K562 (cell line): ENCODE results near the gene FMN1. TPM values are rescaled to one million over a fixed set of nuclear protein-coding genes. Genes with fewer than 3 reads are reported as not detected.

Source experiments
- ATAC-seq: fragments of 200-7000 bp; cut with Tn5 transposase; 3 replicates; pipeline ENCODE4 v1.9.1; 2020; ENCODE audit warnings: moderate library complexity
- BruUV-seq: library from RNA; stranded (reverse); fragments of 400-500 nt; replicated peaks from 2 replicates; lab custom pipeline; 2021; lab: Mats Ljungman, UMichigan
- CTCF ChIA-PET: fragments of 300-600 bp; formaldehyde crosslinking; extraction: SDS; loops from one replicate; lab custom pipeline; 2021; ENCODE audit warnings: low intra/inter-chr PET ratio; lab: Yijun Ruan, JAX
- POLR2A ChIA-PET: fragments of 300-600, 350-650 bp; sonication (Branson Sonifier 250); formaldehyde crosslinking; extraction: SDS; loops from one replicate; lab custom pipeline; 2021; ENCODE audit warnings: antibody characterized with exemption, inconsistent platforms; lab: Yijun Ruan, JAX
- DNase-seq, 4 experiments: peaks; one replicate each; pipeline versions ENCODE4 v3.0.0 to v3.0.0-alpha.2; 2011 to 2018; ENCODE audit warnings: low spot score in 3 of 4, mixed read lengths in 3 of 4; ENCODE audit errors: extremely low read depth in 1 of 4
- FAIRE-seq: peaks from 2 replicates; lab custom pipeline; 2011; peaks lifted over from hg19 to GRCh38; lab: Jason Lieb, UNC
- H2AFZ ChIP-seq: 2 replicates; pipeline ENCODE4 v1.6.0; 2011; ENCODE audit warnings: low read depth, low read length, control low read depth, inconsistent platforms
- H3K27ac ChIP-seq: fragments of 200-600 bp; 3 replicates; pipeline ENCODE4 v1.8.0; 2011; ENCODE audit warnings: low read depth, mild to moderate bottlenecking, control low read depth, inconsistent platforms, low read length, moderate library complexity, mixed read lengths; ENCODE audit errors: extremely low read depth
- H3K27me3 ChIP-seq, 2 experiments: fragments of 300-600 bp in 1 of 2; 2 replicates in 1 of 2; 3 replicates in 1 of 2; pipeline versions ENCODE4 v1.6.0 to v1.8.0; 2011; ENCODE audit warnings: inconsistent platforms in 2 of 2, low read length in 2 of 2, mild to moderate bottlenecking in 1 of 2, mixed read lengths in 1 of 2, moderate library complexity in 1 of 2; ENCODE audit not compliant: control insufficient read depth in 2 of 2, insufficient read depth in 2 of 2
- H3K36me3 ChIP-seq: fragments of 300-600 bp; 3 replicates; pipeline ENCODE4 v1.8.0; 2011; ENCODE audit warnings: mild to moderate bottlenecking, low read length, inconsistent platforms; ENCODE audit not compliant: control insufficient read depth, insufficient read depth
- H3K4me1 ChIP-seq, 2 experiments: fragments of 200-600 bp in 1 of 2; replicated peaks in 1 of 2; 2 replicates in 1 of 2; 3 replicates in 1 of 2; pipeline versions ENCODE4 v1.5.1 to v1.8.0; 2011; ENCODE audit warnings: inconsistent platforms in 2 of 2, low read length in 2 of 2, mild to moderate bottlenecking in 1 of 2, mixed read lengths in 1 of 2, moderate library complexity in 1 of 2; ENCODE audit not compliant: control insufficient read depth in 2 of 2, insufficient read depth in 2 of 2
- H3K4me2 ChIP-seq: 2 replicates; pipeline ENCODE4 v1.6.1; 2011; ENCODE audit warnings: low read length, control low read depth, inconsistent platforms, mixed read lengths; ENCODE audit not compliant: insufficient read depth
- H3K4me3 ChIP-seq: fragments of 200-600 bp; sonication (generic), shearing (Covaris generic); 2 replicates; pipeline ENCODE4 v1.5.1; 2016; ENCODE audit warnings: control low read depth, inconsistent platforms
- H3K79me2 ChIP-seq: fragments of 200-600 bp; 3 replicates; pipeline ENCODE4 v1.8.0; 2011; ENCODE audit warnings: low read length, inconsistent platforms; ENCODE audit not compliant: control insufficient read depth, insufficient read depth
- H3K9ac ChIP-seq, 2 experiments: 2 replicates each; pipeline versions ENCODE4 v1.6.0 to v1.6.1; 2011; ENCODE audit warnings: low read depth in 2 of 2, low read length in 2 of 2, control low read depth in 1 of 2, inconsistent platforms in 1 of 2, mild to moderate bottlenecking in 1 of 2, mixed read lengths in 1 of 2; ENCODE audit not compliant: insufficient read depth in 1 of 2
- H3K9me1 ChIP-seq: one replicate; pipeline ENCODE4 v1.6.0; 2011; ENCODE audit warnings: inconsistent platforms, mild to moderate bottlenecking, low read length, moderate library complexity; ENCODE audit not compliant: control insufficient read depth, insufficient read depth
- H3K9me3 ChIP-seq: replicated peaks from 2 replicates; pipeline ENCODE4 v1.5.1; 2011; ENCODE audit warnings: low read depth, low read length, inconsistent platforms; ENCODE audit not compliant: control insufficient read depth, insufficient read depth
- H4K20me1 ChIP-seq: replicated peaks from 2 replicates; pipeline ENCODE4 v1.6.1; 2011; ENCODE audit warnings: low read length, inconsistent platforms, mixed read lengths; ENCODE audit not compliant: control insufficient read depth, insufficient read depth
- EP400 ChIP-seq: fragments of 450-650 bp; IDR thresholded peaks from 2 replicates; pipeline ENCODE4 v1.6.1; 2017; ENCODE audit warnings: antibody characterized with exemption, mild to moderate bottlenecking, moderate library complexity
- EZH2 ChIP-seq: IDR thresholded peaks from 2 replicates; pipeline ENCODE4 v1.6.1; 2012; ENCODE audit warnings: low read depth, mild to moderate bottlenecking, inconsistent platforms, low read length, borderline replicate concordance
- RAD21 ChIP-seq, 2 experiments: fragments of 250-450 bp in 1 of 2; fragments of 450-650 bp in 1 of 2; sonication (Bioruptor Pico) in 1 of 2; formaldehyde crosslinking in 1 of 2; IDR thresholded peaks in 1 of 2; conservative IDR thresholded peaks in 1 of 2; 2 replicates each; pipeline versions ENCODE4 v1.4.0 to v1.8.0; 2020 to 2022; ENCODE audit warnings: mild to moderate bottlenecking in 2 of 2, moderate library complexity in 1 of 2
- RBM34 ChIP-seq: fragments of 200-400 bp; formaldehyde crosslinking; IDR thresholded peaks from 2 replicates; pipeline ENCODE4 v1.6.1; 2018; ENCODE audit warnings: low read length, borderline replicate concordance; ENCODE audit not compliant: insufficient read depth
- SPI1 ChIP-seq: IDR thresholded peaks from 2 replicates; pipeline ENCODE4 v1.6.1; 2011; ENCODE audit warnings: low read depth, low read length, control low read depth, borderline replicate concordance
- ZNF24 ChIP-seq: fragments of 450-650 bp; IDR thresholded peaks from 2 replicates; pipeline ENCODE4 v1.6.1; 2016
- ZSCAN29 ChIP-seq: fragments of 450-650 bp; IDR thresholded peaks from 2 replicates; pipeline ENCODE4 v1.6.1; 2017
- WGBS: fragments of 100-300 bp; shearing (Covaris generic); methylation state at CpG from one replicate; pipeline ENCODE4 v1.1.6; 2016; ENCODE audit warnings: low coverage, mixed read lengths; ENCODE audit not compliant: insufficient coverage; ENCODE audit errors: missing lambda C conversion rate; 5-methylcytosine and 5-hydroxymethylcytosine counted together
- in situ Hi-C: fragments of 300-500 bp; cut with MboI; formaldehyde crosslinking; loops from 4 replicates; pipeline ENCODE4 v1.15.0; 2018; ENCODE audit warnings: inconsistent platforms, mixed read lengths
- intact Hi-C: fragments of 100-400 bp; cut with micrococcal nuclease; formaldehyde crosslinking; loops from 2 replicates; pipeline ENCODE4 v1.14.2; 2022
- polyA plus RNA-seq, 8 experiments: library from polyadenylated mRNA; depleted of rRNA in 4 of 8; stranded (reverse) in 5 of 8; unstranded in 3 of 8; fragments of >200 nt; fragmentation: Nextera tagmentation in 2 of 8; fragmentation: Illumina TruSeq in 1 of 8; extraction: Ambion mirVana in 2 of 8; extraction: Trizol in 1 of 8; gene quantifications; 2 replicates each; pipeline versions ENCODE4 v1.2.1 to v1.2.3, GENCODE V29; 2011 to 2014; ENCODE audit warnings: inconsistent platforms in 1 of 8, missing spikeins in 1 of 8
- total RNA-seq, 7 experiments: library from RNA; depleted of rRNA in 6 of 7; stranded (reverse); fragments of >200 nt in 6 of 7; fragmentation: Illumina TruSeq in 2 of 7; extraction: Trizol in 2 of 7; gene quantifications; 2 replicates each; pipeline versions ENCODE4 v1.2.1 to v1.2.3, GENCODE V29; 2011 to 2021; ENCODE audit warnings: low replicate concordance in 1 of 7
- TF ChIP-seq, protein P1 (sequence below): fragments of 450-650 bp; formaldehyde crosslinking; conservative IDR thresholded peaks from 2 replicates; pipeline ENCODE4 v1.4.0; 2022; ENCODE audit warnings: mild to moderate bottlenecking, missing genetic modification characterization
- TF ChIP-seq, protein P2 (sequence below), 3 experiments: IDR thresholded peaks in 2 of 3; conservative IDR thresholded peaks in 1 of 3; 2 replicates each; pipeline ENCODE4 v1.5.1; 2011 to 2012; ENCODE audit warnings: low read length in 3 of 3, mild to moderate bottlenecking in 3 of 3, control low read depth in 2 of 3, improper control_type of control experiment in 1 of 3, inconsistent platforms in 1 of 3, low read depth in 1 of 3, mixed read lengths in 1 of 3, moderate library complexity in 1 of 3; ENCODE audit not compliant: insufficient read depth in 2 of 3

Gene FMN1
- total and polyA plus RNA-seq, 9 of the 15 experiments (the other 6 are each of a cell fraction or from before 2014, with no cell fraction given), result 0.03 to 0.07 (median 0.04) TPM; not detected in 6

DNA sequence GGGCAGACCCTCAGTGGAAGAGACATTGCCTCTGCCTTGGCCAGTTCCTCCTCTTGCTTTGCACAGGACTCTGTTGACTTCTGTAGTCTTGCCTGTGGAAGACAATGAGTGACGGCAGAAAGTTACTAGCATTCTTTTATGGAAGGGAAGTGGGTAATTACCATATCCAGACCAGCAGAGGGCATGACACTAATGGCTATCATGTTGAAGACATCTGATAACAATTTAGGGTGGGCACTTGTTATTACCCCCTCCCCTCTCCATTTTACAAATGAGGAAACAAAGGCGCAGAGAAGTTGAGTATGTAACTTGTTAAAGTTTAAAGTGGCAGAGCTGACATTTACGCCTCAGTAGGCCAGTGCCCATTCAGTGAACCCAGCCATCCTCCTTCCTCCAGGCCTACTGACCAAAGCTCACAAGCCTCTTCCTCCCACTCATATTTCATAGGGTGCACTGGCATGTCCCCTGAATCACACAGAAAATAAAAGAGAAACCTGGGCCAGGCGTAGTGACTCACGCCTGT is 48.2 kb upstream of the FMN1 start:
- Histone ChIP-seq H3K4me3 (no peak overlapping the region), H3K36me3 (no peaks in the 10 kb centered on the region), H3K27me3 (no peaks in the 10 kb centered on the region), H3K9ac (no peak overlapping the region), H3K9me1 (no peaks in the 10 kb centered on the region), H2AFZ (no peak overlapping the region), H3K4me2 (no peak overlapping the region), H3K9me3 (no peaks in the 10 kb centered on the region), H3K27ac (no peak overlapping the region), H4K20me1 (no peaks in the 10 kb centered on the region), H3K79me2 (no peaks in the 10 kb centered on the region), H3K4me1 (no peaks in the 10 kb centered on the region)
- in situ Hi-C loops, result no loop called here
- WGBS, result 1% methylated on average over 5 of the region's 5 CpGs
- FAIRE-seq, result no peak
- no peak for TF ChIP-seq RBM34
- TF ChIP-seq EP400, result no peak
- no peak for TF ChIP-seq ZNF24
- TF ChIP-seq ZSCAN29, result no peak
- TF ChIP-seq RAD21 (CRISPR knock-in tag; conservative IDR thresholded peaks at IDR 0.05 in 1 of 2, IDR thresholded peaks at IDR 0.05 in 1 of 2), result 0 out of 4 replicates have a peak, but pooled peaks of 1 of the 2 experiments have one; percentile 12
- TF ChIP-seq, protein P1, sequence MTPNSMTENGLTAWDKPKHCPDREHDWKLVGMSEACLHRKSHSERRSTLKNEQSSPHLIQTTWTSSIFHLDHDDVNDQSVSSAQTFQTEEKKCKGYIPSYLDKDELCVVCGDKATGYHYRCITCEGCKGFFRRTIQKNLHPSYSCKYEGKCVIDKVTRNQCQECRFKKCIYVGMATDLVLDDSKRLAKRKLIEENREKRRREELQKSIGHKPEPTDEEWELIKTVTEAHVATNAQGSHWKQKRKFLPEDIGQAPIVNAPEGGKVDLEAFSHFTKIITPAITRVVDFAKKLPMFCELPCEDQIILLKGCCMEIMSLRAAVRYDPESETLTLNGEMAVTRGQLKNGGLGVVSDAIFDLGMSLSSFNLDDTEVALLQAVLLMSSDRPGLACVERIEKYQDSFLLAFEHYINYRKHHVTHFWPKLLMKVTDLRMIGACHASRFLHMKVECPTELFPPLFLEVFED (CRISPR knock-in tag), result no peak
- no peak for TF ChIP-seq EZH2
- 0 out of 2 replicates have a peak, but pooled peaks have one; percentile 4 for TF ChIP-seq SPI1
- TF ChIP-seq, protein P2, sequence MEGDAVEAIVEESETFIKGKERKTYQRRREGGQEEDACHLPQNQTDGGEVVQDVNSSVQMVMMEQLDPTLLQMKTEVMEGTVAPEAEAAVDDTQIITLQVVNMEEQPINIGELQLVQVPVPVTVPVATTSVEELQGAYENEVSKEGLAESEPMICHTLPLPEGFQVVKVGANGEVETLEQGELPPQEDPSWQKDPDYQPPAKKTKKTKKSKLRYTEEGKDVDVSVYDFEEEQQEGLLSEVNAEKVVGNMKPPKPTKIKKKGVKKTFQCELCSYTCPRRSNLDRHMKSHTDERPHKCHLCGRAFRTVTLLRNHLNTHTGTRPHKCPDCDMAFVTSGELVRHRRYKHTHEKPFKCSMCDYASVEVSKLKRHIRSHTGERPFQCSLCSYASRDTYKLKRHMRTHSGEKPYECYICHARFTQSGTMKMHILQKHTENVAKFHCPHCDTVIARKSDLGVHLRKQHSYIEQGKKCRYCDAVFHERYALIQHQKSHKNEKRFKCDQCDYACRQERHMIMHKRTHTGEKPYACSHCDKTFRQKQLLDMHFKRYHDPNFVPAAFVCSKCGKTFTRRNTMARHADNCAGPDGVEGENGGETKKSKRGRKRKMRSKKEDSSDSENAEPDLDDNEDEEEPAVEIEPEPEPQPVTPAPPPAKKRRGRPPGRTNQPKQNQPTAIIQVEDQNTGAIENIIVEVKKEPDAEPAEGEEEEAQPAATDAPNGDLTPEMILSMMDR (IDR thresholded peaks at IDR 0.05 in 2 of 3, conservative IDR thresholded peaks at IDR 0.05 in 1 of 3; ENCODE audit: insufficient read depth in 2 of 3, low read depth in 1 of 3, low read length in 3 of 3), result peak; percentile 11 to 43 (median 41); a peak in 4 of 6 replicates
- ATAC-seq, result no peak
- ChIA-PET POLR2A (no interaction called here), CTCF (no interaction called here)
- intact Hi-C loops, result no loop called here
- BruUV-seq, result no TSS peak
- DNase-seq, result peak in 2 of 4 experiments; percentile 15 to 17
